ENCODE data around the gene PTPN20.
"Not testable (repeated sequence)": the region's sequence is repeated elsewhere in the genome, so short reads cannot be mapped to it uniquely, and the experiment has no call there.

Gene PTPN20

GRCh38 chr10:46960742-46961141 lies 49.5 kb downstream of the PTPN20 start:
- not testable (repeated sequence) for DNase-seq (ENCODE audit: low read depth)

GRCh38 chr10:46963356-46963755 lies 52.1 kb downstream of the PTPN20 start:
- not testable (repeated sequence) for DNase-seq (ENCODE audit: low read depth)

- DNase-seq (ENCODE audit: low read depth): not testable (repeated sequence)
Observed at GRCh38 chr10:46967013-46967412, 55.8 kb downstream of the PTPN20 start.

DNA sequence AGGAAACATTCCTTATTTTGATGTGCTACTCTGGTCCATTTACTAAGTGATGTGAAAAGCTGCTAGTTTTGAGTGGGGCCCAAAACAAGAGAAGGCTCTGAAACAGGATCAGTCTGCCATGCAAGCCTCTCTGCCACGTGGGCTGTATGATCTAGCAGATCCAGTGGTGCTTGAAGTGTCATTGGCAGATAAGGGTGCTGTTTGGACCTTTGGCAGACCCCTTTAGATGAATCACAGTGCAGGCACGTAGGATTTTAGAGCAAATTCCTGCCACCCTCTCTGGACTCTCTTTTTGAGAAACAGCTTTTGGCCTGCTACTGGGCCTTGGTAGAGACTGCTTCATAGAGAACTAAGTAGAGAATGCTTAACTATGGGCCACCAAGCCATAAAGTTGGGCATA lies 69.0 kb downstream of the PTPN20 start:
- not testable (repeated sequence) for DNase-seq (ENCODE audit: low read depth)

GRCh38 chr10:46987233-46987924 lies 76.2 kb downstream of the PTPN20 start:
- not testable (repeated sequence) for DNase-seq (ENCODE audit: low read depth)

DNA sequence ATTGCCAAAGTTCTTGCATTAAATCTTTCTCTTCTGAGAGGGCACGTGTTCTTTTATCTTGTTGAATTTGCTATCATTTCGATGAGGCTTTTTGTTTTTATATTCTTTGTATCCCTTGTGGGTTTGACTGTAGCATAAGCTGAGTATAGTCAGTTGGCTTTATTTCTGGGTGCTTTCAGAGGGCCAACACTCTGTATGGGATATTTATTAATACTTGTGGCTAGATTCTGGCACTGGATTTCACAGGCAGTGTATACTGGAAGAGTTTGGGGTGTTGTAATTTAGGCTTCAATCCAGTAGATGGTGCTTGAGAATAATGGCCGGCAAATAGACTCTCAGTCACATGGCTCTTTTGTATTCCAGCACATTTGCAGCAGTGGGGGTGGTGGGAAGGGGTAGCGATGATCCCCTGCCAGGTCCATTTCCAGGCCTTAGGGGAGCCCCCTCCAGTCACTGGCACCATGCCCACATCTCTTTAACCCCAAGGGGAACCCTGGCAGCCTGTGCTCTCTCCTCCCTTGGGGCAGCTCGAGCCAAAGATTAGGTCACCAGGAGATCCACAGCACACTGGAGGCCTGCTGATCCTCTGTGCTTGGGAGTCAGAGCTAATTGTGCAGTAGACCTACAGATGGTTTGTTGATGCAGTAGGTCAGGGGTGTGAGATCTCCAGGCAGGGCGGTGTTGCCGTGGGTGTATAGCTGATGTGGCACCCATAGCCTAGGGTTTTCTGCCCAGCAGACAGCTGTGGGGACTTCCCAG lies 81.8 kb downstream of the PTPN20 start:
- DNase-seq (ENCODE audit: low read depth): no peak

GRCh38 chr10:46995234-46995633 lies 84.0 kb downstream of the PTPN20 start:
- no peak for DNase-seq (ENCODE audit: low read depth)

DNA sequence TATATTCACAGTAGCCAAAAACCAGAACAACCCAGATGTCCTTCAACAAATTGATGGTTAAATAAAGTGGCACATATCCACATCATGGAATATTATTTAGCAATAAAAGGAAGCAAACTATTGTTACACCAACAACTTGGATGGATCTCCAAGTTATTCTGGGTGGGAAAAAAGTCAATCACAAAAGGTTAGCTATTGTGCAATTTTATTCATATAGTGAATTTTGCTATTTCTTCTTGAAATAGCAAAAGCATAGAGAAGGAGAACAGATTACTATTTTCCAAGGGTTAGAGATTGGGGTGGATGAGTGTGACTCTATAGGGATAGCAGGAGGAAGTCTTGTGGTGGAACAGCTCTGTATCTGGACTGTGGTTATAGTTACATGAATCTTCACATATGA lies 87.0 kb downstream of the PTPN20 start:
- no peak for DNase-seq (ENCODE audit: low read depth)

DNA sequence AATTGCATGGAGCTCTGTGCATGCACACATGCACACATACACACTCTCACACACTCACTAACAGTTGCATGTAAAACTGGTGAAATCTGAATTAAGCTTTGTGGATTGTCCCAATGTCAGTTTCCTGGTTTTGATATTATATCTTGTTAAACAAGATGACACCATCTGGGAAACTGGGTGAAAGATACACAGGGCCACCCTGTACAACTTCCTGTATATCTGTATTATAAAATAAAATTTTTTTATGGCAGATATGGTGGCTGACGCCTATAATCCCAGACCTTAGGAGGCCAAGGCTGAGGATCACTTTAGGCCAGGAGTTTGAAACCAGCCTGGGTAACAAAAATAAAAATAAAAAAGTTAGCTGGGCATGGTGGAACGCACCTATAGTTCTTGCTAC lies 87.4 kb downstream of the PTPN20 start:
- DNase-seq (ENCODE audit: low read depth): no peak

GRCh38 chr10:46999217-46999616 lies 88.0 kb downstream of the PTPN20 start:
- no peak for DNase-seq (ENCODE audit: low read depth)

DNA sequence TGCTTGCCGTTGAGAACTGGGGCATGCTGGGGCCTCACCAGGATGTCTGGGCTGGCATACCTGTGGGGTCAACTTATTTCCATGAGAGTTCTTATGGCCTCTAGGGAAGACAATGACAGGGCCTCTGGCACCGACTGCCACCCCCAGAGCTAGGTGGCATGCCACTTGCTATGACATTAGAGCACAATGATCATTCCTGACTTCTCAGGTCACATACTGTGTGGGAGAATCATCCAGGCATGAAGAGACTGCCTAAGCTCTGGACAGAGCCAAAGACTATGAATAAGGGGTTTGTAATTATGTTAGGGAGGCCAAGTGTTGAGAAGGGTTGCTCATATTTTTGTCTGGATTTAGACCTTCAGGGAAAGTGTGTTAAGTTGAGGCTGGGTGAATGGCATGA lies 97.5 kb downstream of the PTPN20 start:
- no peak for DNase-seq (ENCODE audit: low read depth)

DNA sequence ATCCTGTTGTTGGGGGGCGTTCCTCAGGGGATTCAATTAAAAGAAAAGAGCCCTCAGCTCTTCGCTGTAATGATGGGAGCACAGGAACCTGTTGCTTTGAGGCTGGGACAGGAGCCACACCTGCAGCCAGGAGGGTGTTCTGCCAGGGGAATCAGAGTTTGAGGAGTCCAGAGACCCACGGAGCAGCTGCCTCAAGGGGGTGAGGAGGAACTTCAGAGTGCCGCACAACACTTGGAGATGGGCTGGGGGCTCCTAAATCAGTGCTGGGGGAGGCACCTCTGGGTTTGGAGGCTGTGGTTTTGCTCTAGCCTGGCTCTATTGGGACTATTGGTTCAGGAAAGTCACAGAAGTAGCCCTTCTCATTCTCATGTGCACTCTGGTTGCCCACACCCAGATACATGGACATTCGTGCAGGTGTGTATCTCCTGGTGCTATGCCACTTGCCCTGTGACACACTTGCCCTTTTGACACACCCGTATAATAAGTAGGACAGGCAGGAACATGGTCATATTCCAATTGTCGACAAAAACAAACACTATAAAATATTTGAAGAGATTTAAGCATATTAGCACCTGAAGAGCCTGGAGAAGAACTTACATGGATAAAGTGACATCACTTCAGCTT lies 98.1 kb downstream of the PTPN20 start:
- no peak for DNase-seq (ENCODE audit: low read depth)

DNA sequence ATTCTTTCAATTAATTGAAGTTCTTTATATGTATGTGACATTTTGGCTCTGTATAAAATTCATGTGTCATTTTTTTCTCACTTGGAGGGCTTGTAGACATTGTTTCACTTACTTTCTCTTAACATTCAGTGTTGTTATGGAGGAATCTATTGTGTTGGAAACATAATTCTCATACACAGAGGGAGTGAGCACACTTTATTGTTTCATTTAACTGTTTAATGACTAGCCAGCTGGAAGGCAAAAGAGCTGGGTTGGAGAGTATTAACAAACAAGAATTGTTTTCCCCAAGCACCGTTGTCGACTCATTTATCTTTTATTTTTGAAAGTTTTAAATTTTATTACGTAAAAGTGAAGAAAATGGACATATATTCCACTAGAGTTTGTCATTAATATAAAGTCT lies 98.8 kb downstream of the PTPN20 start:
- DNase-seq (ENCODE audit: low read depth): no peak

- no peak for DNase-seq (ENCODE audit: low read depth)
Observed at GRCh38 chr10:47012214-47012613, 101.0 kb downstream of the PTPN20 start.

DNA sequence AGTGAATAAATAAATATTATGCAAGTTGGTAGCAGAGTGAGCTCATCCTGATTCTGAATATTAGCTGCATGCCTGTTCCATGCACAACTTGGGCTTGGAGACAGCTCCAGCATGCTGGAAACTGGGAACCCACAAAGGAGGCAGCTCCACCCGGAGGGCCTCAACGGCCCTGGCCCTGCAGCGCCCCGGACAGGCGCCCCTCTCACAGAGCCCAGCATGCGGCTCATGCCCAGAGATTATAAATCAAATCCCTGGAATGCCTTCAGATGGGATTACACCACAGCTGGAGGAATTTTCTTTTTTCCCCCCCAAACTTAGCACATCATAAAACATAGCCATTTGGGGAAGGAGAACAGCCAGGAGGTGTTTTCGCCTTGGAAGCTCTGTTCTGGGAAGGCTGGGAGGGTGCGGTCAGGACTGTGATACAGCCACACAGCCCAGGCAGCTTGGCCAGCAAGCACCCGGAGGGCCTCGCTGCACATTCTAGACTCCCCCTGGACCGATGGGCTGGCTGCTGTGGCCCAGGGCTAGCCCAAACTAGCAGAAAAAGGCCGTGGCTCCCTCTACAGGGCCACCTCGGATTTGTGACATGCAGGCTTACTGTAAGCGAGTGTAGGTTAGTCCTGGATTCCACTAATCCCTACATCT lies 102.4 kb downstream of the PTPN20 start:
- DNase-seq (ENCODE audit: low read depth): no peak

DNA sequence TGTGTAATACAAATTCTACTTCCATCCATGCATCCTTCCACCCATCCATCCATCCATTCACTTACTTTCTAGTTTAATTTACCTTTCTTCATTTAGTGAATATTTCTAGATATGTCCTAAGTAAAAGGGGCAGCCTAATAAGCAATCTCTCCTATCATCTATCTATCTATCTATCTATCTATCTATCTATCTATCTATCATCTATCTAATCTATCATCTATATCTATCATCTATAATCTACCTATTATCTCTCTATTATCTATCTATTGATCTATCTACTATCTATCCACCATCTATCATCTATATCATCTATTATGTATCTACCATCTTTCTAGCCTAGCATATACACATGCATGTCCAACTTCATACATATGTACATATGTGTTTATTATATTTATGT lies 104.2 kb downstream of the PTPN20 start:
- DNase-seq (ENCODE audit: low read depth): no peak

DNA sequence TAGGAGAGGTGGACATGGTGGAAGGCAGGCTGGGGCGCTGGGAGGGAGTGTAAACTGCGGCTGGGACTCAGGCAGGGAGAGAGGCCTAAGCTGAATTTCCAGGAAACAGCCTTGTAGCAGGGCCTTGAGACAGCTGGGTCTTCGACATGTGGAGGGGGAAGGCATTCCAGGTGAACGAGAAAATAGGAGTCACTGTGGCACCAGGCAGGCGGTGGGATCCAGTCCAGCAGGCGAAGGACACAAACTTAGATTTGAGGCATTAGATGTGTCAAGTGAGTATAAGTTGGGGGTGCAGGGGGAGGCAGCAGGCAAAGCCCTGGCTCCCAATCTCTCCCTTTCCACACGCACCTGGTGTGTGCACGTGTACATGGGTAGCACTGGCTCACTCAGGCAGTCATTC lies 105.3 kb downstream of the PTPN20 start:
- DNase-seq (ENCODE audit: low read depth): no peak

DNA sequence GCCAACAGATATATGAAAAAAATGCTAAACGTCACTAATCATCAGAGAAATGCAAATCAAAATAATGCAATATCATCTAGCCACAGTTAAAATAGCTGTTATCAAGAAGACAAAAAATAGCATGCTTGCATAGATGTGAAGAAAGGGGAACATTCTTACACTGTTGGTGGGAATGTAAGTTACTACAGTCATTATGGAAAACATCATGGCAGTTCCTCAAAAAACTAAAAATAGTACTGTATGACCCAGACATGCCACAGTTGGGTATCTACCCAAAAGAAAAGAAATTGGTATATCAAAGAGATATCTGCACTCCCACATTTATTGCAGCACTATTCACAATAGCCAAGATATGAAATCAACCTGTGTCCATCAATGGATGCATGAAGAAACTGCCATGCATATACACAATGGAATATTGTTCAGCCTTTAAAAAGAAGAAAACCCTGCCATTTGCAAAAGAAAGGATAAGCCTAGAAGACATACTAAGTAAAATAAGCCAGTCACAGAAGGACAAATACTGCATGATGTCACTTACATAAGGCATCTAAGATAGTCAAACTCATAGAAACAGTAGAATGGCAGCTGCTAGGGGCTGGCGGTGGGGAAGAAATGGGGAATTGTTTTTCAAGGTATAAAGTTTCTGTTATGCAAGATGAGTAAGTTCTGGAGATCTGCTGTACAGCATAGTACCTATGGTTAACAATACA lies 107.0 kb downstream of the PTPN20 start:
- DNase-seq (ENCODE audit: low read depth): no peak

GRCh38 chr10:47019155-47020145 lies 108.2 kb downstream of the PTPN20 start:
- DNase-seq (ENCODE audit: low read depth): no peak

GRCh38 chr10:47020471-47020870 lies 109.2 kb downstream of the PTPN20 start:
- DNase-seq (ENCODE audit: low read depth): no peak

DNA sequence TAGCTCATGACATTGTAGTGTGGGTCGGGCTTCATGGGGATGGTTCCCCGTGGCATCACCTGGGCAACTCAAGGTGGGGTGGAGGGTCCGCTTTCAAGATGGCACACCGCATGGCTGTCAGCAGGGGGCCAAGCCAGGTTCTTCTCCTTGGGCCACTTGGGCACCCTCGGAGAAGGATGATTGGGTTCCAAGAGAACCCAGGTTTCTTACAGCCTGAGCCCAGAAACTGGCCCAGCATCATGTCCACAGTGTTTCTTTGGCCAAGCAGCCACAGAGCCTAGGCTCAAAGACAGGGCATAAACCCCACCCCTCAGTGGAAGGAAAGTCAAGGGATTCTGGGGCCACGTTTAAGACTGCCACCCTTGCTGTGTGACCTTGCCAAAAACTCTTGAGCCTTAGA lies 110.6 kb downstream of the PTPN20 start:
- DNase-seq (ENCODE audit: low read depth): no peak

Measured in stimulated activated CD8-positive, alpha-beta memory T cell treated with anti-CD3 and anti-CD28 coated beads, Interleukin-15, amount 100 ng/mL, for 24 hours (primary cell).